GM23338 (cell line): ENCODE results near the gene INPP5A. TPM values are rescaled to one million over a fixed set of nuclear protein-coding genes. Genes with fewer than 3 reads are reported as not detected.

Source experiments
- ATAC-seq: fragments of 200-7000 bp; cut with Tn5 transposase; 3 replicates; pipeline ENCODE4 v1.9.1; 2020
- DNase-seq: peaks from one replicate; pipeline ENCODE4 v3.0.0-alpha.2; 2015; ENCODE audit warnings: low spot score
- H2AFZ ChIP-seq: fragments of 200-600 bp; sonication (generic); 2 replicates; pipeline ENCODE4 v1.8.0; 2016; ENCODE audit warnings: antibody characterized with exemption, mild to moderate bottlenecking, moderate library complexity
- H3F3A ChIP-seq: fragments of 200-600 bp; sonication (generic); replicated peaks from 2 replicates; pipeline ENCODE4 v1.8.0; 2017; ENCODE audit warnings: antibody characterized with exemption, mixed run types, low read depth
- H3K27ac ChIP-seq: fragments of 200-600 bp; sonication (generic); 2 replicates; pipeline ENCODE4 v1.6.1; 2016; ENCODE audit warnings: low read depth
- H3K27me3 ChIP-seq: fragments of 200-600 bp; sonication (generic); 2 replicates; pipeline ENCODE4 v1.8.0; 2016; ENCODE audit warnings: mild to moderate bottlenecking, mixed run types, moderate library complexity; ENCODE audit not compliant: insufficient read depth
- H3K36me3 ChIP-seq: fragments of 200-600 bp; sonication (generic); 2 replicates; pipeline ENCODE4 v1.8.0; 2016; ENCODE audit warnings: mild to moderate bottlenecking; ENCODE audit not compliant: insufficient read depth
- H3K4me1 ChIP-seq: fragments of 200-600 bp; sonication (generic); 2 replicates; pipeline ENCODE4 v1.8.0; 2016; ENCODE audit warnings: mild to moderate bottlenecking, moderate library complexity; ENCODE audit not compliant: insufficient read depth
- H3K4me2 ChIP-seq: fragments of 200-600 bp; sonication (generic); 2 replicates; pipeline ENCODE4 v1.7.1; 2017; ENCODE audit warnings: mixed run types
- H3K4me3 ChIP-seq: fragments of 200-600 bp; sonication (generic); 2 replicates; pipeline ENCODE4 v1.6.1; 2016; ENCODE audit warnings: mixed run types
- H3K79me2 ChIP-seq: fragments of 200-600 bp; sonication (generic); replicated peaks from 2 replicates; pipeline ENCODE4 v1.8.0; 2017; ENCODE audit warnings: mild to moderate bottlenecking; ENCODE audit not compliant: insufficient read depth
- H3K9me2 ChIP-seq: fragments of 200-600 bp; sonication (generic); 2 replicates; pipeline ENCODE4 v1.8.0; 2017; ENCODE audit not compliant: insufficient read depth
- H4K20me1 ChIP-seq: fragments of 200-600 bp; sonication (generic); replicated peaks from 2 replicates; pipeline ENCODE4 v1.8.0; 2017; ENCODE audit warnings: mild to moderate bottlenecking; ENCODE audit not compliant: insufficient read depth
- H3K27ac Mint-ChIP-seq: 2 replicates; pipeline ENCODE4 v1.8.0; 2020; ENCODE audit warnings: inconsistent platforms, mild to moderate bottlenecking, moderate library complexity, mixed read lengths
- H3K27me3 Mint-ChIP-seq: 3 replicates; pipeline ENCODE4 v1.8.0; 2022; ENCODE audit warnings: low read depth, mild to moderate bottlenecking, moderate library complexity, mixed read lengths, inconsistent platforms; ENCODE audit not compliant: insufficient read depth, poor library complexity
- H3K36me3 Mint-ChIP-seq: 3 replicates; pipeline ENCODE4 v1.8.0; 2021; ENCODE audit warnings: low read depth, mild to moderate bottlenecking, inconsistent platforms, moderate library complexity, mixed read lengths
- H3K4me1 Mint-ChIP-seq: 3 replicates; pipeline ENCODE4 v1.8.0; 2020; ENCODE audit warnings: mild to moderate bottlenecking, inconsistent platforms, mixed read lengths
- H3K4me3 Mint-ChIP-seq: 3 replicates; pipeline ENCODE4 v1.8.0; 2021; ENCODE audit warnings: moderate library complexity, mild to moderate bottlenecking, inconsistent platforms, mixed read lengths
- H3K9me3 Mint-ChIP-seq: 3 replicates; pipeline ENCODE4 v1.8.0; 2020; ENCODE audit warnings: moderate library complexity, mild to moderate bottlenecking, inconsistent platforms, mixed read lengths
- EZH2 ChIP-seq: fragments of 200-600 bp; sonication (generic); IDR thresholded peaks from one replicate; pipeline ENCODE4 v1.8.0; 2017; ENCODE audit warnings: antibody characterized with exemption, mild to moderate bottlenecking, low read depth; ENCODE audit not compliant: unreplicated experiment
- EZH2phosphoT487 ChIP-seq: fragments of 200-600 bp; sonication (generic); IDR thresholded peaks from one replicate; pipeline ENCODE4 v1.8.1; 2018; ENCODE audit warnings: antibody characterized with exemption; ENCODE audit not compliant: unreplicated experiment
- NANOG ChIP-seq: IDR thresholded peaks from 2 replicates; pipeline ENCODE4 v1.6.1; 2016; ENCODE audit warnings: antibody characterized with exemption, borderline replicate concordance
- POLR2AphosphoS5 ChIP-seq: IDR thresholded peaks from 2 replicates; pipeline ENCODE4 v1.6.1; 2016; ENCODE audit warnings: antibody characterized with exemption, low read depth
- REST ChIP-seq: IDR thresholded peaks from one replicate; pipeline ENCODE4 v1.6.1; 2018; ENCODE audit warnings: antibody characterized with exemption; ENCODE audit not compliant: unreplicated experiment
- STAT1 ChIP-seq: IDR thresholded peaks from one replicate; pipeline ENCODE4 v1.6.1; 2016; ENCODE audit warnings: antibody characterized with exemption; ENCODE audit not compliant: unreplicated experiment
- ZNF462 ChIP-seq: fragments of 250-450 bp; sonication (Bioruptor Pico); IDR thresholded peaks from 2 replicates; pipeline ENCODE4 v1.5.0; 2020; ENCODE audit warnings: mild to moderate bottlenecking, moderate library complexity
- polyA plus RNA-seq: library from polyadenylated mRNA; unstranded; fragments of >200 nt; fragmentation: Nextera tagmentation; extraction: Ambion mirVana; gene quantifications from 2 replicates; pipeline ENCODE4 v1.2.1, GENCODE V29; 2016
- total RNA-seq: library from RNA; depleted of rRNA; stranded (reverse); fragments of >200 nt; shearing (Covaris generic); gene quantifications from 2 replicates; pipeline ENCODE4 v1.2.3, GENCODE V29; 2014

INPP5A gene
- total and polyA plus RNA-seq, 2 experiments from 2014 or later: 5.9 to 40.6 TPM

- H3F3A ChIP-seq: 0 out of 2 replicates have a peak, but pooled peaks cover 3% of the 10 kb centered on the region
- Mint-ChIP-seq H3K9me3 (no peaks in the 10 kb centered on the region; the same call in 2 of the 3 replicates), H3K4me3 (no peak overlapping the region), H3K27me3 (no peaks in the 10 kb centered on the region), H3K4me1 (peaks cover 33% of the 10 kb centered on the region), H3K27ac (peak overlapping the region; percentile 77), H3K36me3 (no peaks in the 10 kb centered on the region)
- no peak overlapping the region for H3K4me2 ChIP-seq
- no peak for TF ChIP-seq EZH2
- no peak for TF ChIP-seq EZH2phosphoT487
- no peak for TF ChIP-seq STAT1
- no peak for TF ChIP-seq REST
- H3K27ac ChIP-seq: peak overlapping the region; percentile 88
- H3K27me3 ChIP-seq: no peaks in the 10 kb centered on the region
- H3K79me2 ChIP-seq: no peaks in the 10 kb centered on the region
- no peak for DNase-seq
- H3K4me3 ChIP-seq: no peak overlapping the region
- H2AFZ ChIP-seq: no peak overlapping the region
- no peaks in the 10 kb centered on the region for H3K9me2 ChIP-seq
- H3K36me3 ChIP-seq: no peaks in the 10 kb centered on the region
- no peak for ATAC-seq
- peaks cover 9% of the 10 kb centered on the region for H3K4me1 ChIP-seq
- H4K20me1 ChIP-seq: no peaks in the 10 kb centered on the region
Observed at GRCh38 chr10:132746386-132746785, 208.8 kb downstream of the INPP5A start.

GRCh38 chr10:132746801-132747625 lies 209.4 kb downstream of the INPP5A start:
- peak overlapping the region; percentile 88 for H3K27ac ChIP-seq
- peak; percentile 69 for ATAC-seq
- no peaks in the 10 kb centered on the region for H3K36me3 ChIP-seq

More at GRCh38 chr10:132746801-132747625, 209.4 kb downstream of the INPP5A start:
- Mint-ChIP-seq H3K4me3 (no peak overlapping the region), H3K36me3 (no peaks in the 10 kb centered on the region), H3K4me1 (peaks cover 31% of the 10 kb centered on the region), H3K27me3 (no peaks in the 10 kb centered on the region), H3K27ac (peak overlapping the region; percentile 67; the same call in 1 of the 2 replicates), H3K9me3 (no peaks in the 10 kb centered on the region; the same call in 2 of the 3 replicates)
- Histone ChIP-seq H3K4me2 (peak overlapping the region; percentile 17; the same call in 1 of the 2 replicates), H3K4me1 (peaks cover 9% of the 10 kb centered on the region), H3K27me3 (no peaks in the 10 kb centered on the region), H3K4me3 (no peak overlapping the region), H4K20me1 (no peaks in the 10 kb centered on the region), H3F3A (0 out of 2 replicates have a peak, but pooled peaks cover 3% of the 10 kb centered on the region), H3K9me2 (no peaks in the 10 kb centered on the region), H2AFZ (no peak overlapping the region), H3K79me2 (no peaks in the 10 kb centered on the region)
- peak; percentile 50 for DNase-seq
- no peak for TF ChIP-seq NANOG
- TF ChIP-seq POLR2AphosphoS5: no peak
- no peak for TF ChIP-seq ZNF462
- TF ChIP-seq EZH2phosphoT487: no peak
